GM23338 (cell line): Measurements from ENCODE around the gene NEK11. TPM values are rescaled to one million over a fixed set of nuclear protein-coding genes. Genes with fewer than 3 reads are reported as not detected.

Source experiments
- ATAC-seq: fragments of 200-7000 bp; cut with Tn5 transposase; 3 replicates; pipeline ENCODE4 v1.9.1; 2020
- DNase-seq: peaks from one replicate; pipeline ENCODE4 v3.0.0-alpha.2; 2015; ENCODE audit warnings: low spot score
- H2AFZ ChIP-seq: fragments of 200-600 bp; sonication (generic); 2 replicates; pipeline ENCODE4 v1.8.0; 2016; ENCODE audit warnings: antibody characterized with exemption, mild to moderate bottlenecking, moderate library complexity
- H3F3A ChIP-seq: fragments of 200-600 bp; sonication (generic); replicated peaks from 2 replicates; pipeline ENCODE4 v1.8.0; 2017; ENCODE audit warnings: antibody characterized with exemption, mixed run types, low read depth
- H3K27ac ChIP-seq: fragments of 200-600 bp; sonication (generic); 2 replicates; pipeline ENCODE4 v1.6.1; 2016; ENCODE audit warnings: low read depth
- H3K27me3 ChIP-seq: fragments of 200-600 bp; sonication (generic); 2 replicates; pipeline ENCODE4 v1.8.0; 2016; ENCODE audit warnings: mild to moderate bottlenecking, mixed run types, moderate library complexity; ENCODE audit not compliant: insufficient read depth
- H3K36me3 ChIP-seq: fragments of 200-600 bp; sonication (generic); 2 replicates; pipeline ENCODE4 v1.8.0; 2016; ENCODE audit warnings: mild to moderate bottlenecking; ENCODE audit not compliant: insufficient read depth
- H3K4me1 ChIP-seq: fragments of 200-600 bp; sonication (generic); 2 replicates; pipeline ENCODE4 v1.8.0; 2016; ENCODE audit warnings: mild to moderate bottlenecking, moderate library complexity; ENCODE audit not compliant: insufficient read depth
- H3K4me2 ChIP-seq: fragments of 200-600 bp; sonication (generic); 2 replicates; pipeline ENCODE4 v1.7.1; 2017; ENCODE audit warnings: mixed run types
- H3K4me3 ChIP-seq: fragments of 200-600 bp; sonication (generic); 2 replicates; pipeline ENCODE4 v1.6.1; 2016; ENCODE audit warnings: mixed run types
- H3K79me2 ChIP-seq: fragments of 200-600 bp; sonication (generic); replicated peaks from 2 replicates; pipeline ENCODE4 v1.8.0; 2017; ENCODE audit warnings: mild to moderate bottlenecking; ENCODE audit not compliant: insufficient read depth
- H3K9me2 ChIP-seq: fragments of 200-600 bp; sonication (generic); 2 replicates; pipeline ENCODE4 v1.8.0; 2017; ENCODE audit not compliant: insufficient read depth
- H4K20me1 ChIP-seq: fragments of 200-600 bp; sonication (generic); replicated peaks from 2 replicates; pipeline ENCODE4 v1.8.0; 2017; ENCODE audit warnings: mild to moderate bottlenecking; ENCODE audit not compliant: insufficient read depth
- H3K27ac Mint-ChIP-seq: 2 replicates; pipeline ENCODE4 v1.8.0; 2020; ENCODE audit warnings: inconsistent platforms, mild to moderate bottlenecking, moderate library complexity, mixed read lengths
- H3K27me3 Mint-ChIP-seq: 3 replicates; pipeline ENCODE4 v1.8.0; 2022; ENCODE audit warnings: low read depth, mild to moderate bottlenecking, moderate library complexity, mixed read lengths, inconsistent platforms; ENCODE audit not compliant: insufficient read depth, poor library complexity
- H3K36me3 Mint-ChIP-seq: 3 replicates; pipeline ENCODE4 v1.8.0; 2021; ENCODE audit warnings: low read depth, mild to moderate bottlenecking, inconsistent platforms, moderate library complexity, mixed read lengths
- H3K4me1 Mint-ChIP-seq: 3 replicates; pipeline ENCODE4 v1.8.0; 2020; ENCODE audit warnings: mild to moderate bottlenecking, inconsistent platforms, mixed read lengths
- H3K4me3 Mint-ChIP-seq: 3 replicates; pipeline ENCODE4 v1.8.0; 2021; ENCODE audit warnings: moderate library complexity, mild to moderate bottlenecking, inconsistent platforms, mixed read lengths
- H3K9me3 Mint-ChIP-seq: 3 replicates; pipeline ENCODE4 v1.8.0; 2020; ENCODE audit warnings: moderate library complexity, mild to moderate bottlenecking, inconsistent platforms, mixed read lengths
- EZH2 ChIP-seq: fragments of 200-600 bp; sonication (generic); IDR thresholded peaks from one replicate; pipeline ENCODE4 v1.8.0; 2017; ENCODE audit warnings: antibody characterized with exemption, mild to moderate bottlenecking, low read depth; ENCODE audit not compliant: unreplicated experiment
- NANOG ChIP-seq: IDR thresholded peaks from 2 replicates; pipeline ENCODE4 v1.6.1; 2016; ENCODE audit warnings: antibody characterized with exemption, borderline replicate concordance
- REST ChIP-seq: IDR thresholded peaks from one replicate; pipeline ENCODE4 v1.6.1; 2018; ENCODE audit warnings: antibody characterized with exemption; ENCODE audit not compliant: unreplicated experiment
- ZNF462 ChIP-seq: fragments of 250-450 bp; sonication (Bioruptor Pico); IDR thresholded peaks from 2 replicates; pipeline ENCODE4 v1.5.0; 2020; ENCODE audit warnings: mild to moderate bottlenecking, moderate library complexity
- polyA plus RNA-seq: library from polyadenylated mRNA; unstranded; fragments of >200 nt; fragmentation: Nextera tagmentation; extraction: Ambion mirVana; gene quantifications from 2 replicates; pipeline ENCODE4 v1.2.1, GENCODE V29; 2016
- total RNA-seq: library from RNA; depleted of rRNA; stranded (reverse); fragments of >200 nt; shearing (Covaris generic); gene quantifications from 2 replicates; pipeline ENCODE4 v1.2.3, GENCODE V29; 2014

The NEK11 gene
- total and polyA plus RNA-seq, 2 experiments from 2014 or later = 0.80 to 1.1 TPM

- TF ChIP-seq REST = no peak
- no peak for TF ChIP-seq NANOG
These were observed 256.3 kb downstream of the NEK11 start (continued) for GRCh38 chr3:131282967-131283366.

- TF ChIP-seq EZH2 (no peak), ZNF462 (no peak)
- Histone ChIP-seq H3K4me1 (peaks cover 13% of the 10 kb centered on the region; the same call in 1 of the 2 replicates), H2AFZ (no peak overlapping the region), H3K4me3 (no peak overlapping the region), H3K27ac (no peak overlapping the region), H3K27me3 (no peaks in the 10 kb centered on the region), H3K9me2 (peaks cover 3% of the 10 kb centered on the region; the same call in 1 of the 2 replicates), H4K20me1 (no peaks in the 10 kb centered on the region), H3K36me3 (no peaks in the 10 kb centered on the region), H3K4me2 (peak overlapping the region; percentile 25; the same call in 1 of the 2 replicates), H3K79me2 (no peaks in the 10 kb centered on the region), H3F3A (no peaks in the 10 kb centered on the region)
- ATAC-seq (peak; percentile 94), DNase-seq (peak; percentile 39)
- H3K4me3 Mint-ChIP-seq = no peak overlapping the region
- H3K27me3 Mint-ChIP-seq = peaks cover 2% of the 10 kb centered on the region
- H3K9me3 Mint-ChIP-seq = no peaks in the 10 kb centered on the region
- no peak overlapping the region; the same call in 1 of the 2 replicates for H3K27ac Mint-ChIP-seq
- peaks cover 12% of the 10 kb centered on the region for H3K4me1 Mint-ChIP-seq
- H3K36me3 Mint-ChIP-seq = no peaks in the 10 kb centered on the region
These were observed 257.2 kb downstream of the NEK11 start for GRCh38 chr3:131283862-131284261.
